C4-2B (cell line): ENCODE measurements around the gene ADAMTS7.

Source experiments
- ZFX ChIP-seq: fragments of 450-650 bp; IDR thresholded peaks from 2 replicates; pipeline ENCODE4 v1.6.1; 2017
- TF ChIP-seq, protein P1 (sequence below): fragments of 450-650 bp; conservative IDR thresholded peaks from 2 replicates; pipeline ENCODE4 v1.5.1; 2017; ENCODE audit warnings: mild to moderate bottlenecking

DNA sequence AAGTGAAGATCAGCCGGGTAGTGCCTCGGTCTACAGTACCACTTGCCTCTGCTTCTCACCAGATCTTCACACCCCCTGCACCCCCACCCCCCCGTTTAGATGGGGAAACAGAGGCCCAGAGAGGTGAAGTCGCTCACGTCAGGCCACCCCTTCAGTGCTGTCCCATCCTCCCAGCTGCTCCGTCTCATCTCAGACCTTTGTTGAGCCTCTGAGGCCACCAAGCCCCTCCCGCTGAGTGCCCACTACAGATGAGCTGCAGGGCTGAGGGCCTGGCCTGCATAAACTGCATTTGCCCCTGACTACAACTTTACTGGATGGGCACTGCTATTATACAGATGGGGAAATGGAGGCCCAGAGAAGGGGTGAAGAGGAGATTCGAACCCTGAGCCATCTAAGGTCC, 35.8 kb downstream of the ADAMTS7 start:
- TF ChIP-seq, protein P1, sequence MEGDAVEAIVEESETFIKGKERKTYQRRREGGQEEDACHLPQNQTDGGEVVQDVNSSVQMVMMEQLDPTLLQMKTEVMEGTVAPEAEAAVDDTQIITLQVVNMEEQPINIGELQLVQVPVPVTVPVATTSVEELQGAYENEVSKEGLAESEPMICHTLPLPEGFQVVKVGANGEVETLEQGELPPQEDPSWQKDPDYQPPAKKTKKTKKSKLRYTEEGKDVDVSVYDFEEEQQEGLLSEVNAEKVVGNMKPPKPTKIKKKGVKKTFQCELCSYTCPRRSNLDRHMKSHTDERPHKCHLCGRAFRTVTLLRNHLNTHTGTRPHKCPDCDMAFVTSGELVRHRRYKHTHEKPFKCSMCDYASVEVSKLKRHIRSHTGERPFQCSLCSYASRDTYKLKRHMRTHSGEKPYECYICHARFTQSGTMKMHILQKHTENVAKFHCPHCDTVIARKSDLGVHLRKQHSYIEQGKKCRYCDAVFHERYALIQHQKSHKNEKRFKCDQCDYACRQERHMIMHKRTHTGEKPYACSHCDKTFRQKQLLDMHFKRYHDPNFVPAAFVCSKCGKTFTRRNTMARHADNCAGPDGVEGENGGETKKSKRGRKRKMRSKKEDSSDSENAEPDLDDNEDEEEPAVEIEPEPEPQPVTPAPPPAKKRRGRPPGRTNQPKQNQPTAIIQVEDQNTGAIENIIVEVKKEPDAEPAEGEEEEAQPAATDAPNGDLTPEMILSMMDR = no peak
- no peak for TF ChIP-seq ZFX
